Dermis microvascular lymphatic vessel endothelial cell (primary cell): ENCODE data around the gene TLR6. TPM values are rescaled to one million over a fixed set of nuclear protein-coding genes. Genes with fewer than 3 reads are reported as not detected.
"Not testable (repeated sequence)": the region's sequence is repeated elsewhere in the genome, so short reads cannot be mapped to it uniquely, and the experiment has no call there.

Experiments used
- DNase-seq, 2 donors: peaks; one replicate each; pipeline versions ENCODE4 v3.0.0 to v3.0.0-alpha.2; 2010; ENCODE audit warnings: low read depth in 2 of 2
- total RNA-seq: library from RNA; depleted of rRNA; stranded (reverse); fragments of >200 nt; gene quantifications from 2 replicates; pipeline ENCODE4 v1.2.1, GENCODE V29; 2014

TLR6 gene
- total RNA-seq, 1 donor from 2014 or later = 0.13 TPM

DNA sequence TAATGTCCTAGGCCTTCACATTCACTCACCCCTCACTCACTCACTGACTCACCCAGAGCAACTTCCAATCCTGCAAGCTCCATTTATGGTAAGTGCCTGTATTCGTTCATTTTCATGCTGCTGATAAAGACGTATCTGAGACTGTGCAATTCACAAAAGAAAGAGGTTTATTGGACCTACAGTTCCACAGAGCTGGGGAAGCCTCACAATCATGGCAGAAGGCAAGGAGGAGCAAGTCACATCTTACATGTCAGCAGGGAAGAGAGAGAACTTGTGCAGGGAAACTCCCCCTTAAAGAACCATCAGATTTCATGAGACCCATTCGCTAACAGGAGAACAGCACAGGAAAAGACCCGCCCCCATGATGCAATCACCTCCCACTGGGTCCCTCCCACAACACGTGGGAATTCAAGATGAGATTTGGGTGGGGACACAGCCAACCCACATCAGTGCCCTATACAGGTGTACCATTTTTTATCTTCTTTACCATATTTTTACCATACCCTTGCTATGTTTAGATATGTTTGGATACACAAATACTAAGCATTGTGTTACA lies 33.8 kb downstream of the TLR6 start:
- no peak for DNase-seq

DNA sequence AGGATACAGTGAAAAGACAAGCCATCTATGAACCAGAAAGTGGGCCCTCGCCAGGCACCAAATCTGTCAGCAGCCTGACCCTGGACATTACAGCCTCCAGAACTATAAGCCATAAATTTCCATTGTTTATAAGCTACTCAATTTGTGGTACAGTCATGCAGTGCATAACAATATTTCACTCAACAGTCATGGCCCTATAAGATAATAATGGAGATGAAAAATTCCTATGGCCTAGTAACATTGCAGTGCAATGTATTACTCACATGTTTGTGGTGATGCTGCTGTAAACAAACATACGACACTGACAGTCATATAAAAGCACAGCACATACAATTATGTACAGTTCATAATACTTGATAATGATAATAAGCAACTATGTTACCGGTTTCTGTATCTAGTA lies 34.9 kb downstream of the TLR6 start:
- DNase-seq = peak in 1 of 2 donors; percentile 14

GRCh38 chr4:38820329-38821061 lies 36.1 kb downstream of the TLR6 start:
- DNase-seq = no peak

DNA sequence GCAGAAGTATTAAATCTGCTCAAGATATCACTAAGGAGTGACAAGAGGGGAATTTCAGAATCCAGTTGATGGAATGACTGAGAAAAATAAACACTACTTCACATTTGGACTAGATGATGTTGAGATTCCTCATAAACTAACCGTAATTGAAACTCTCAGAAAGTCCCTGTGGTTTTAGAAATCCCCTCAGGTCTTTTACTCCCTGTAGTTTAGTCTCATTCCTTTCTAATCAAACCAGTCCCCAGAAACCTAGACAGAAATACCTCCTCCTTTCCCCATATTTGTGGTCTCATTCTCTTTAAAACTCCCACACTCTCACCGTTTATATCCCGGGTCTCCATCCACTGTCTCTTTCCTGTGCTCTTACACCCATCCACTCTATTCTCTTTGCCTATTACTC lies 37.0 kb downstream of the TLR6 start:
- no peak for DNase-seq

DNA sequence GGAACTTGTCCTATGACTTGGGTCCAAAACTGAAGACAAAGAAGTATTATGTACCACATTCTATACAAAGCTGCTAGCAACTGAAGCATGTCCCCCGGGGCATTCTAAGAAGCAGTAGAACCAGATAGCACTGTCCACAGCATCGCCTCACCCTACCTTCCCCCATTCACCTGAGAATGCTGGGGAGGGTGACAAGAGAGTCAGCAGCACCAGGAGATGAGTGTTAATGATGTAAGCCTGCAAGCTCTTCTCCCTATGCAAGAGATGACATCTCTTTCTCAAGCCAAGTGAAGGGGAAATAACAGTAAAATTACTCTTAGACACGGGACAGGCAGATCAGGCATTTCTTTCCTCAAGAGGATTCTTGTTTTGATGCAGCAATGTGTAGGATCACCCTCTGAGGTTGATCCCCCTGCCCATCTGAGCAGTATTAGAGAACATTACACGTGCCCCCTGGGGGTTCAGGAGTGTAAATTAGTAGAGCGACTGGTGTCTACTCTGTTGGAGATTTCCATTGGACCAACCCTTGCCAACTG lies 38.1 kb downstream of the TLR6 start:
- DNase-seq = no peak

GRCh38 chr4:38815885-38816782 lies 40.5 kb downstream of the TLR6 start:
- no peak for DNase-seq

DNA sequence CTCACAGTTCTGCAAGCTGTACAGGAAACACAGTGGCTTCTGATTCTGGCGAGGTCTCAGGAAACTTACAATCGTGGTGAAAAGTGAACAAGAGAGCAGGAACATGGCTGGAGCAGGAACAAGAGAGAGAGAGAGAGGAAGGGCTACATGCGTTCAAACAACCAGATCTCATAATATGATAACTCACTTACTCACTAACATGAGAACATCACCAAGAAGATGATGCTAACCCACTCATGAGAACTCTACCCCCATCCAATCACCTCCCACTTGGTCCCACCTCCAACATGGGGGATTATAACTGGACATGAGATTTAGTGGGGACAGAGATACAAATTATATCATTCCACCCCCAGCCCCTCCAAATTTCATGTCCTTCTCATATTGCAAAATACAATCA lies 42.2 kb downstream of the TLR6 start:
- no peak for DNase-seq

GRCh38 chr4:38811297-38811696 lies 45.3 kb downstream of the TLR6 start:
- DNase-seq = no peak

DNA sequence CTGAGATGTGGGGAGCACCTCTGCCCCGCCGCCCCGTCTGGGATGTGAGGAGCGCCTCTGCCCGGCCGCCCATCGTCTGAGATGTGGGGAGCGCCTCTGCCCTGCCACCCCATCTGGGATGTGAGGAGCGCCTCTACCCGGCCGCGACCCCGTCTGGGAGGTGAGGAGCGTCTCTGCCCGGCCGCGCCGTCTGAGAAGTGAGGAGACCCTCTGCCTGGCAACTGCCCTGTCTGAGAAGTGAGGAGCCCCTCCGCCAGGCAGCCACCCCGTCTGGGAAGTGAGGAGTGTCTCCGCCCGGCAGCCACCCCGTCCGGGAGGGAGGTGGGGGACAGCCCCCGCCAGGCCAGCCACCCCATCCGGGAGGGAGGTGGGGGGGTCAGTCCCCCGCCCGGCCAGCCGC lies 49.2 kb downstream of the TLR6 start:
- not testable (repeated sequence) for DNase-seq

DNA sequence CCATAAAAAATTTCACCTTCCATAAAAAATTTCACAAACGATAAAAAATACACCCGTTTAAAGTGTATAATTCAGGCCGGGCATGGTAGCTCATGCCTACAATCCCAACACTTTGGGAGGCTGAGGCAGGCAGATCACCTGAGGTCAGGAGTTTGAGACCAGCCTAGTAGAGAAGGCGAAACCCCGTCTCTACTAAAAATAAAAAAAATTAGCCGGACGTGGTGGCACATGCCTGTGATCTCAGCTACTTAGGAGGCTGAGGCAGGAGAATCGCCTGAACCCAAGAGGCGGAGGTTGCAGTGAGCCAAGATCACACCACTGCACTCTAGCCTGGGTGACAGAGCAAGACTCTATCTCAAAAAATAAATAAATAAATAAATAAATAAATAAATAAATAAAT lies 50.4 kb downstream of the TLR6 start:
- DNase-seq = not testable (repeated sequence)

GRCh38 chr4:38805530-38806145 lies 51.0 kb downstream of the TLR6 start:
- DNase-seq = peak in 1 of 2 donors; percentile 50

- peak; percentile 59 to 74 for DNase-seq
Observed at GRCh38 chr4:38804654-38805295, 51.8 kb downstream of the TLR6 start, which contains the start of gene TLR1. TSS of gene TLR1 (minus strand) at chr4:38804791. CDS start at chr4:38798831, 5,960 bp downstream.

GRCh38 chr4:38803833-38804653 lies 52.6 kb downstream of the TLR6 start:
- peak in 1 of 2 donors; percentile 50 for DNase-seq

- DNase-seq = no peak
Observed at GRCh38 chr4:38802561-38803355, 53.9 kb downstream of the TLR6 start.

GRCh38 chr4:38800961-38801450 lies 55.6 kb downstream of the TLR6 start:
- DNase-seq = no peak

DNA sequence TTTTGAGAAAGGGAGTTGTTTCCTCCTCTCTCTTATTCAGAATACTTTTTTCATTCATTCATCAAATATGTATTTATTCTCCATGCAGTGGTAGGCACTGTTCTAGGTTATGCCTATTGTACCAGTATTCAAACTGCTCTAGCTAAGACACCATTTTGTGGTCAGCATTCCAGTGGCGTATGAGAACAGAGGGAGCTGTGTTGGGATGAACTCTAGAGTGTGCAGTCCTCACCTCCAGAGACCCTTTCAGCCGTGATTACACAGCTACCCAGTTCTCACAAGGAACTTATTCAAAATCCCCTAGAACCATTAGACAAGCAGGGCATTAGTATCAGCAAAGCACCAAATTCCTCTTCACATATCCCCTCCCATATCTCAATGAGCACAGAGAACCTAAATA lies 56.3 kb downstream of the TLR6 start:
- no peak for DNase-seq

GRCh38 chr4:38795087-38795486 lies 61.5 kb downstream of the TLR6 start:
- DNase-seq = no peak

- DNase-seq = no peak
Observed at GRCh38 chr4:38794051-38794450, 62.6 kb downstream of the TLR6 start.

GRCh38 chr4:38791010-38791409 lies 65.6 kb downstream of the TLR6 start:
- DNase-seq = no peak
